Activated naive CD4-positive, alpha-beta T cell treated with anti-CD3 and anti-CD28 coated beads, Interleukin-2, amount 50 U/mL, for 24 hours (primary cell): ENCODE results near the gene CPA3.

Experiments
- H3K27ac Mint-ChIP-seq: one replicate; pipeline ENCODE4 v1.8.0; 2021; ENCODE audit warnings: mild to moderate bottlenecking, mixed read lengths
- H3K27me3 Mint-ChIP-seq: one replicate; pipeline ENCODE4 v1.8.0; 2021; ENCODE audit warnings: mixed read lengths
- H3K36me3 Mint-ChIP-seq: one replicate; pipeline ENCODE4 v1.8.0; 2021; ENCODE audit warnings: mixed read lengths
- H3K4me1 Mint-ChIP-seq: one replicate; pipeline ENCODE4 v1.8.0; 2021; ENCODE audit warnings: mixed read lengths
- H3K4me3 Mint-ChIP-seq: one replicate; pipeline ENCODE4 v1.8.0; 2021; ENCODE audit warnings: mild to moderate bottlenecking, mixed read lengths
- H3K9me3 Mint-ChIP-seq: one replicate; pipeline ENCODE4 v1.8.0; 2021; ENCODE audit warnings: mixed read lengths

The CPA3 gene

GRCh38 chr3:148924562-148924961, 59.5 kb downstream of the CPA3 start:
- no peaks in the 10 kb centered on the region for H3K36me3 Mint-ChIP-seq
- H3K4me3 Mint-ChIP-seq, result no peak overlapping the region
- no peak overlapping the region for H3K27ac Mint-ChIP-seq
- peaks cover 11% of the 10 kb centered on the region for H3K27me3 Mint-ChIP-seq
- H3K4me1 Mint-ChIP-seq, result no peaks in the 10 kb centered on the region
- no peaks in the 10 kb centered on the region for H3K9me3 Mint-ChIP-seq

- no peak overlapping the region for H3K4me3 Mint-ChIP-seq
- H3K9me3 Mint-ChIP-seq, result no peaks in the 10 kb centered on the region
- H3K27ac Mint-ChIP-seq, result no peak overlapping the region
- no peaks in the 10 kb centered on the region for H3K4me1 Mint-ChIP-seq
- no peaks in the 10 kb centered on the region for H3K36me3 Mint-ChIP-seq
- peaks cover 11% of the 10 kb centered on the region for H3K27me3 Mint-ChIP-seq
Measured at GRCh38 chr3:148925845-148926244, 60.7 kb downstream of the CPA3 start.

GRCh38 chr3:148930752-148931151, 65.7 kb downstream of the CPA3 start:
- Mint-ChIP-seq H3K27ac (no peak overlapping the region), H3K27me3 (peaks cover 13% of the 10 kb centered on the region), H3K4me1 (no peaks in the 10 kb centered on the region), H3K36me3 (no peaks in the 10 kb centered on the region), H3K4me3 (no peak overlapping the region), H3K9me3 (no peaks in the 10 kb centered on the region)

- Mint-ChIP-seq H3K4me1 (no peaks in the 10 kb centered on the region), H3K27me3 (peaks cover 11% of the 10 kb centered on the region), H3K4me3 (no peak overlapping the region), H3K27ac (no peak overlapping the region), H3K36me3 (no peaks in the 10 kb centered on the region), H3K9me3 (no peaks in the 10 kb centered on the region)
Measured at GRCh38 chr3:148931574-148931973, 66.5 kb downstream of the CPA3 start.

- H3K4me3 Mint-ChIP-seq, result no peak overlapping the region
- H3K36me3 Mint-ChIP-seq, result no peaks in the 10 kb centered on the region
- H3K9me3 Mint-ChIP-seq, result no peaks in the 10 kb centered on the region
- peaks cover 18% of the 10 kb centered on the region for H3K27me3 Mint-ChIP-seq
- H3K4me1 Mint-ChIP-seq, result no peaks in the 10 kb centered on the region
- no peak overlapping the region for H3K27ac Mint-ChIP-seq
Measured at GRCh38 chr3:148932972-148933371, 67.9 kb downstream of the CPA3 start.

- Mint-ChIP-seq H3K4me3 (no peak overlapping the region), H3K4me1 (no peaks in the 10 kb centered on the region), H3K27ac (no peak overlapping the region), H3K27me3 (peaks cover 18% of the 10 kb centered on the region), H3K9me3 (no peaks in the 10 kb centered on the region), H3K36me3 (no peaks in the 10 kb centered on the region)
Measured at GRCh38 chr3:148937467-148938255, 72.6 kb downstream of the CPA3 start.

- Mint-ChIP-seq H3K4me3 (no peak overlapping the region), H3K36me3 (no peaks in the 10 kb centered on the region), H3K27me3 (peaks cover 14% of the 10 kb centered on the region), H3K9me3 (no peaks in the 10 kb centered on the region), H3K27ac (no peak overlapping the region), H3K4me1 (no peaks in the 10 kb centered on the region)
Measured at GRCh38 chr3:148938306-148938705, 73.2 kb downstream of the CPA3 start.

GRCh38 chr3:148938936-148939335, 73.8 kb downstream of the CPA3 start:
- Mint-ChIP-seq H3K27ac (no peak overlapping the region), H3K4me1 (no peaks in the 10 kb centered on the region), H3K27me3 (peaks cover 10% of the 10 kb centered on the region), H3K4me3 (no peak overlapping the region), H3K9me3 (no peaks in the 10 kb centered on the region), H3K36me3 (no peaks in the 10 kb centered on the region)

- Mint-ChIP-seq H3K4me3 (no peak overlapping the region), H3K9me3 (no peaks in the 10 kb centered on the region), H3K27me3 (peaks cover 10% of the 10 kb centered on the region), H3K4me1 (no peaks in the 10 kb centered on the region), H3K36me3 (no peaks in the 10 kb centered on the region), H3K27ac (no peak overlapping the region)
Measured at GRCh38 chr3:148940983-148941382, 75.9 kb downstream of the CPA3 start.

- no peak overlapping the region for H3K4me3 Mint-ChIP-seq
- no peaks in the 10 kb centered on the region for H3K9me3 Mint-ChIP-seq
- no peaks in the 10 kb centered on the region for H3K36me3 Mint-ChIP-seq
- H3K4me1 Mint-ChIP-seq, result no peaks in the 10 kb centered on the region
- no peak overlapping the region for H3K27ac Mint-ChIP-seq
- H3K27me3 Mint-ChIP-seq, result peaks cover 2% of the 10 kb centered on the region
Measured at GRCh38 chr3:148943506-148944205, 78.6 kb downstream of the CPA3 start.

- H3K9me3 Mint-ChIP-seq, result no peaks in the 10 kb centered on the region
- no peaks in the 10 kb centered on the region for H3K4me1 Mint-ChIP-seq
- H3K27ac Mint-ChIP-seq, result no peak overlapping the region
Measured at GRCh38 chr3:148945116-148945515, 80.0 kb downstream of the CPA3 start.

More at GRCh38 chr3:148945116-148945515, 80.0 kb downstream of the CPA3 start:
- H3K27me3 Mint-ChIP-seq, result no peaks in the 10 kb centered on the region
- H3K36me3 Mint-ChIP-seq, result no peaks in the 10 kb centered on the region
- H3K4me3 Mint-ChIP-seq, result no peak overlapping the region
